ENCODE data around the gene SLC17A3.

GRCh38 chr6:25907475-25908014 lies 33.5 kb upstream of the SLC17A3 start:
- no peak for TF ChIP-seq GATA3 (IDR thresholded peaks at IDR 0.05; ENCODE audit: low read depth, low read length)
- TF ChIP-seq GATA2 (IDR thresholded peaks at IDR 0.05; ENCODE audit: low read depth, low read length): no peak

Data from SH-SY5Y (cell line).